Measurements from ENCODE around the gene LUZP2.

The LUZP2 gene

GRCh38 chr11:24635588-24636290 lies 138.9 kb downstream of the LUZP2 start:
- no peak for DNase-seq (ENCODE audit: low read depth, low spot score)

GRCh38 chr11:24636291-24636629 lies 139.4 kb downstream of the LUZP2 start:
- DNase-seq (ENCODE audit: low read depth, low spot score): no peak

- DNase-seq (ENCODE audit: low read depth, low spot score): no peak
These were observed 140.7 kb downstream of the LUZP2 start for GRCh38 chr11:24637520-24637919.

- DNase-seq (ENCODE audit: low read depth, low spot score): no peak
These were observed 145.8 kb downstream of the LUZP2 start for GRCh38 chr11:24642648-24643047.

- no peak for DNase-seq (ENCODE audit: low read depth, low spot score)
These were observed 148.7 kb downstream of the LUZP2 start for GRCh38 chr11:24645563-24645962.

- DNase-seq (ENCODE audit: low read depth, low spot score): no peak
These were observed 155.0 kb downstream of the LUZP2 start for GRCh38 chr11:24651873-24652272.

GRCh38 chr11:24653901-24654300 lies 157.0 kb downstream of the LUZP2 start:
- no peak for DNase-seq (ENCODE audit: low read depth, low spot score)

GRCh38 chr11:24661331-24661730 lies 164.5 kb downstream of the LUZP2 start:
- no peak for DNase-seq (ENCODE audit: low read depth, low spot score)

- DNase-seq (ENCODE audit: low read depth, low spot score): no peak
These were observed 167.5 kb downstream of the LUZP2 start for GRCh38 chr11:24664399-24664798.

- DNase-seq (ENCODE audit: low read depth, low spot score): no peak
These were observed 170.6 kb downstream of the LUZP2 start for GRCh38 chr11:24667353-24667968.

GRCh38 chr11:24678703-24679348 lies 182.0 kb downstream of the LUZP2 start:
- no peak for DNase-seq (ENCODE audit: low read depth, low spot score)

GRCh38 chr11:24679821-24680351 lies 183.0 kb downstream of the LUZP2 start:
- DNase-seq (ENCODE audit: low read depth, low spot score): no peak

GRCh38 chr11:24683583-24683982 lies 186.7 kb downstream of the LUZP2 start:
- no peak for DNase-seq (ENCODE audit: low read depth, low spot score)

- DNase-seq (ENCODE audit: low read depth, low spot score): no peak
These were observed 189.0 kb downstream of the LUZP2 start for GRCh38 chr11:24685821-24686220.

GRCh38 chr11:24687531-24688147 lies 190.8 kb downstream of the LUZP2 start:
- no peak for DNase-seq (ENCODE audit: low read depth, low spot score)

GRCh38 chr11:24688981-24689380 lies 192.1 kb downstream of the LUZP2 start:
- DNase-seq (ENCODE audit: low read depth, low spot score): no peak

- no peak for DNase-seq (ENCODE audit: low read depth, low spot score)
These were observed 200.8 kb downstream of the LUZP2 start for GRCh38 chr11:24697522-24698111.

- DNase-seq (ENCODE audit: low read depth, low spot score): no peak
These were observed 207.9 kb downstream of the LUZP2 start for GRCh38 chr11:24704716-24705115.

- no peak for DNase-seq (ENCODE audit: low read depth, low spot score)
These were observed 208.6 kb downstream of the LUZP2 start for GRCh38 chr11:24705474-24705873.

- DNase-seq (ENCODE audit: low read depth, low spot score): no peak
These were observed 211.8 kb downstream of the LUZP2 start for GRCh38 chr11:24708616-24709015.

GRCh38 chr11:24709928-24710565 lies 213.2 kb downstream of the LUZP2 start:
- no peak for DNase-seq (ENCODE audit: low read depth, low spot score)

GRCh38 chr11:24714601-24715000 lies 217.7 kb downstream of the LUZP2 start:
- no peak for DNase-seq (ENCODE audit: low read depth, low spot score)
